Activated CD4-positive, alpha-beta T cell treated with anti-CD3 and anti-CD28 coated beads, Interleukin-10, Interleukin-2, amounts not matched to agents 100 ng/mL and 50 ng/mL, durations not matched to agents 16 hours and 8 hours (primary cell): ENCODE data around the gene VAPA.

Experiments
- DNase-seq: peaks from one replicate; pipeline ENCODE4 v3.0.0-alpha.2; 2020

VAPA gene

GRCh38 chr18:9915291-9916076, 1.7 kb downstream of the VAPA start:
- no peak for DNase-seq

GRCh38 chr18:9916077-9916639, 2.3 kb downstream of the VAPA start:
- peak; percentile 43 for DNase-seq

GRCh38 chr18:9916808-9917207, 3.0 kb downstream of the VAPA start:
- DNase-seq = no peak

GRCh38 chr18:9918016-9918680, 4.3 kb downstream of the VAPA start:
- DNase-seq = no peak

GRCh38 chr18:9919564-9920232, 5.9 kb downstream of the VAPA start:
- DNase-seq = peak; percentile 32

GRCh38 chr18:9922592-9923311, 8.9 kb downstream of the VAPA start:
- no peak for DNase-seq

- DNase-seq = no peak
Measured at GRCh38 chr18:9924371-9924943, 10.6 kb downstream of the VAPA start.

- DNase-seq = no peak
Measured at GRCh38 chr18:9925369-9925768, 11.6 kb downstream of the VAPA start.

GRCh38 chr18:9925795-9926194, 12.0 kb downstream of the VAPA start:
- no peak for DNase-seq

- DNase-seq = no peak
Measured at GRCh38 chr18:9926223-9926894, 12.5 kb downstream of the VAPA start.

- no peak for DNase-seq
Measured at GRCh38 chr18:9926977-9927376, 13.2 kb downstream of the VAPA start.

- DNase-seq = no peak
Measured at GRCh38 chr18:9927392-9928063, 13.7 kb downstream of the VAPA start.

GRCh38 chr18:9928646-9929259, 14.9 kb downstream of the VAPA start:
- no peak for DNase-seq

GRCh38 chr18:9930299-9930884, 16.6 kb downstream of the VAPA start:
- DNase-seq = no peak

- no peak for DNase-seq
Measured at GRCh38 chr18:9931146-9931545, 17.3 kb downstream of the VAPA start.

GRCh38 chr18:9931678-9932077, 17.9 kb downstream of the VAPA start:
- DNase-seq = no peak

GRCh38 chr18:9933865-9934264, 20.0 kb downstream of the VAPA start:
- DNase-seq = no peak

GRCh38 chr18:9934274-9934673, 20.5 kb downstream of the VAPA start:
- no peak for DNase-seq

- DNase-seq = no peak
Measured at GRCh38 chr18:9941103-9941502, 27.3 kb downstream of the VAPA start.

GRCh38 chr18:9941660-9942059, 27.8 kb downstream of the VAPA start:
- no peak for DNase-seq

- DNase-seq = no peak
Measured at GRCh38 chr18:9943311-9943710, 29.5 kb downstream of the VAPA start.
